HepG2 (cell line): Measurements from ENCODE around the gene RNASE7. TPM values are rescaled to one million over a fixed set of nuclear protein-coding genes. Genes with fewer than 3 reads are reported as not detected.
A peak's percentile ranks its signal among the peaks of the same experiment; 100 is the strongest.

Experiments
- BHLHE40 ChIP-seq: IDR thresholded peaks from 2 replicates; pipeline ENCODE4 v1.6.1; 2011; ENCODE audit warnings: low read length, improper control_type of control experiment
- CBX1 ChIP-seq: IDR thresholded peaks from one replicate; pipeline ENCODE4 v1.6.1; 2016; ENCODE audit warnings: antibody characterized with exemption, low read depth
- CSRNP1 ChIP-seq: sonication (generic); formaldehyde crosslinking; IDR thresholded peaks from 2 replicates; pipeline ENCODE4 v1.8.1; 2023; ENCODE audit warnings: mild to moderate bottlenecking, missing genetic modification reagents
- DR1 ChIP-seq: sonication (generic); formaldehyde crosslinking; IDR thresholded peaks from 2 replicates; pipeline ENCODE4 v1.8.0; 2021; ENCODE audit warnings: mild to moderate bottlenecking, missing genetic modification reagents, inconsistent platforms
- ELF3 ChIP-seq: IDR thresholded peaks from 2 replicates; pipeline ENCODE4 v1.6.1; 2016; ENCODE audit warnings: missing genetic modification reagents, missing compliant biosample characterization
- FOXK1 ChIP-seq: sonication (generic); formaldehyde crosslinking; IDR thresholded peaks from 2 replicates; pipeline ENCODE4 v1.4.0; 2020; ENCODE audit warnings: low read depth, missing genetic modification reagents, borderline replicate concordance
- FOXK2 ChIP-seq: fragments of 450-650 bp; IDR thresholded peaks from 2 replicates; pipeline ENCODE4 v1.6.1; 2016
- FOXP4 ChIP-seq: sonication (generic); formaldehyde crosslinking; IDR thresholded peaks from 2 replicates; pipeline ENCODE4 v1.4.0; 2020; ENCODE audit warnings: missing genetic modification reagents
- HOXA9 ChIP-seq: sonication (generic); formaldehyde crosslinking; IDR thresholded peaks from 2 replicates; pipeline ENCODE4 v1.8.1; 2022; ENCODE audit warnings: missing genetic modification reagents, mild to moderate bottlenecking, moderate library complexity, borderline replicate concordance
- HOXD1 ChIP-seq: sonication (generic); formaldehyde crosslinking; IDR thresholded peaks from 2 replicates; pipeline ENCODE4 v1.5.0; 2020; ENCODE audit warnings: missing genetic modification reagents
- MAX ChIP-seq: IDR thresholded peaks from 2 replicates; pipeline ENCODE4 v1.6.1; 2012; ENCODE audit warnings: inconsistent platforms
- MBNL3 ChIP-seq: fragments of 250-450 bp; sonication (Bioruptor Pico); conservative IDR thresholded peaks from 2 replicates; pipeline ENCODE4 v1.8.0; 2022; ENCODE audit warnings: mild to moderate bottlenecking, inconsistent platforms
- MEIS2 ChIP-seq: sonication (generic); formaldehyde crosslinking; IDR thresholded peaks from 2 replicates; pipeline ENCODE4 v1.9.0; 2021; ENCODE audit warnings: mild to moderate bottlenecking, missing genetic modification reagents
- NFATC3 ChIP-seq: sonication (generic); formaldehyde crosslinking; IDR thresholded peaks from 2 replicates; pipeline ENCODE4 v1.5.1; 2020; ENCODE audit warnings: mild to moderate bottlenecking, missing genetic modification reagents
- PITX1 ChIP-seq: sonication (generic); formaldehyde crosslinking; IDR thresholded peaks from 2 replicates; pipeline ENCODE4 v1.5.1; 2020; ENCODE audit warnings: mild to moderate bottlenecking, missing genetic modification reagents
- RXRA ChIP-seq: sonication (generic); formaldehyde crosslinking; IDR thresholded peaks from 2 replicates; pipeline ENCODE4 v1.5.1; 2020; ENCODE audit warnings: missing genetic modification reagents
- SP5 ChIP-seq: IDR thresholded peaks from 2 replicates; pipeline ENCODE4 v1.6.1; 2016; ENCODE audit warnings: low read depth, borderline replicate concordance
- TBX3 ChIP-seq: fragments of 450-650 bp; IDR thresholded peaks from 2 replicates; pipeline ENCODE4 v1.6.1; 2017; ENCODE audit warnings: antibody characterized with exemption, mild to moderate bottlenecking, inconsistent platforms, borderline replicate concordance
- TCF7L2 ChIP-seq: IDR thresholded peaks from 2 replicates; pipeline ENCODE4 v1.6.1; 2011; ENCODE audit warnings: mild to moderate bottlenecking, low read depth, low read length, moderate library complexity
- TRIM22 ChIP-seq: fragments of 450-650 bp; IDR thresholded peaks from 2 replicates; pipeline ENCODE4 v1.6.1; 2017
- ZBTB20 ChIP-seq: sonication (generic); formaldehyde crosslinking; IDR thresholded peaks from 2 replicates; pipeline ENCODE4 v1.8.1; 2023; ENCODE audit warnings: missing genetic modification reagents, low read depth, mild to moderate bottlenecking, borderline replicate concordance
- ZNF143 ChIP-seq: sonication (generic); formaldehyde crosslinking; IDR thresholded peaks from 2 replicates; pipeline ENCODE4 v1.4.0; 2020; ENCODE audit warnings: missing genetic modification reagents
- ZNF253 ChIP-seq: sonication (generic); formaldehyde crosslinking; IDR thresholded peaks from 2 replicates; pipeline ENCODE4 v1.8.0; 2022; ENCODE audit warnings: mild to moderate bottlenecking, missing genetic modification reagents, borderline replicate concordance
- ZNF260 ChIP-seq: sonication (generic); formaldehyde crosslinking; IDR thresholded peaks from 2 replicates; pipeline ENCODE4 v1.4.0; 2020; ENCODE audit warnings: missing genetic modification reagents, low read depth, mild to moderate bottlenecking, borderline replicate concordance
- ZNF350 ChIP-seq: sonication (generic); formaldehyde crosslinking; IDR thresholded peaks from 2 replicates; pipeline ENCODE4 v1.4.0; 2020; ENCODE audit warnings: mild to moderate bottlenecking, low read depth, missing genetic modification reagents, borderline replicate concordance
- ZNF746 ChIP-seq: sonication (generic); formaldehyde crosslinking; IDR thresholded peaks from 2 replicates; pipeline ENCODE4 v1.8.0; 2022; ENCODE audit warnings: mild to moderate bottlenecking, missing genetic modification reagents
- ZNF75D ChIP-seq: sonication (generic); formaldehyde crosslinking; IDR thresholded peaks from 2 replicates; pipeline ENCODE4 v1.8.1; 2023; ENCODE audit warnings: missing genetic modification reagents, mild to moderate bottlenecking, borderline replicate concordance
- ZZZ3 ChIP-seq: sonication (generic); formaldehyde crosslinking; IDR thresholded peaks from 2 replicates; pipeline ENCODE4 v1.4.0; 2020; ENCODE audit warnings: missing genetic modification reagents, mild to moderate bottlenecking, borderline replicate concordance
- polyA plus RNA-seq, 8 experiments: library from polyadenylated mRNA; depleted of rRNA in 3 of 8; stranded (reverse) in 7 of 8; unstranded in 1 of 8; fragments of >200 nt; fragmentation: Illumina TruSeq in 4 of 8; extraction: Trizol in 4 of 8; gene quantifications; 2 replicates each; pipeline versions ENCODE4 v1.2.1 to v1.2.3, GENCODE V29; 2011 to 2016; ENCODE audit warnings: low read depth in 4 of 8, missing spikeins in 1 of 8, mixed read lengths in 1 of 8; ENCODE audit not compliant: insufficient read depth in 1 of 8
- total RNA-seq, 5 experiments: library from RNA; depleted of rRNA; stranded (reverse); fragments of >200 nt; fragmentation: Illumina TruSeq; extraction: Trizol; gene quantifications; 2 replicates each; pipeline ENCODE4 v1.2.3, GENCODE V29; 2016; ENCODE audit warnings: low read depth in 1 of 5

RNASE7 gene
- total and polyA plus RNA-seq, 2 of the 13 experiments (the other 11 are each of a cell fraction or from before 2014, with no cell fraction given) = 0.04 TPM; not detected in 1

GRCh38 chr14:21054123-21054767, 12.1 kb downstream of the RNASE7 start (continued):
- TF ChIP-seq ZNF143 (CRISPR knock-in tag) (peak; percentile 61; the same call in 1 of the 2 replicates), TRIM22 (no peak), MEIS2 (CRISPR knock-in tag) (peak; percentile 98), HOXD1 (CRISPR knock-in tag) (peak; percentile 92), PITX1 (CRISPR knock-in tag) (peak; percentile 90), FOXK1 (CRISPR knock-in tag) (peak; percentile 93), BHLHE40 (peak; percentile 60; the same call in 1 of the 2 replicates), CBX1 (no peak), SP5 (peak; percentile 86), TCF7L2 (peak; percentile 89), FOXP4 (peak; percentile 99), MAX (peak; percentile 52; the same call in 1 of the 2 replicates), ZNF75D (CRISPR knock-in tag) (no peak), ELF3 (CRISPR knock-in tag) (peak; percentile 99), TBX3 (peak; percentile 98), NFATC3 (CRISPR knock-in tag) (no peak), FOXK2 (peak; percentile 45; the same call in 1 of the 2 replicates), RXRA (CRISPR knock-in tag) (peak; percentile 97), ZNF350 (CRISPR knock-in tag) (peak; percentile 86), ZNF746 (CRISPR knock-in tag) (peak; percentile 88; the same call in 1 of the 2 replicates), ZZZ3 (CRISPR knock-in tag) (no peak), CSRNP1 (no peak), ZBTB20 (CRISPR knock-in tag) (peak; percentile 88; the same call in 1 of the 2 replicates), ZNF260 (CRISPR knock-in tag) (no peak), DR1 (no peak), MBNL3 (CRISPR knock-in tag) (no peak), HOXA9 (no peak), ZNF253 (CRISPR knock-in tag) (no peak)
